Activated CD8-positive, alpha-beta T cell treated with anti-CD3 and anti-CD28 coated beads, Interleukin-2, amount 10 ng/mL, durations not matched to agents 7 days and 5 days (primary cell): ENCODE measurements around the gene DTNBP1. TPM values are rescaled to one million over a fixed set of nuclear protein-coding genes. Genes with fewer than 3 reads are reported as not detected.

Experiments used
- ATAC-seq: fragments of 150-1000 bp; cut with Tn5 transposase; one replicate; pipeline ENCODE4 v1.10.0; 2021; ENCODE audit warnings: moderate library complexity
- CTCF ChIA-PET: fragments of 350-600 bp; sonication (Branson Sonifier 250); formaldehyde crosslinking; loops from one replicate; lab custom pipeline; 2021; ENCODE audit warnings: antibody characterized with exemption; lab: Charles Lee
- POLR2A ChIA-PET: fragments of 350-600 bp; sonication (Branson Sonifier 250); formaldehyde crosslinking; loops from one replicate; lab custom pipeline; 2021; ENCODE audit warnings: antibody characterized with exemption; lab: Charles Lee
- DNase-seq: peaks from one replicate; pipeline ENCODE4 v3.0.0-alpha.2; 2020
- H3K27ac Mint-ChIP-seq: one replicate; pipeline ENCODE4 v1.8.0; 2021; ENCODE audit warnings: mild to moderate bottlenecking, mixed read lengths
- H3K27me3 Mint-ChIP-seq: one replicate; pipeline ENCODE4 v1.8.0; 2021; ENCODE audit warnings: low read depth, mixed read lengths
- H3K36me3 Mint-ChIP-seq: one replicate; pipeline ENCODE4 v1.8.0; 2021; ENCODE audit warnings: low read depth, mixed read lengths
- H3K4me1 Mint-ChIP-seq: one replicate; pipeline ENCODE4 v1.8.0; 2021; ENCODE audit warnings: low read depth, mixed read lengths
- H3K4me3 Mint-ChIP-seq: one replicate; pipeline ENCODE4 v1.8.0; 2021; ENCODE audit warnings: mild to moderate bottlenecking, mixed read lengths
- H3K9me3 Mint-ChIP-seq: one replicate; pipeline ENCODE4 v1.8.0; 2022; ENCODE audit warnings: mixed read lengths; ENCODE audit not compliant: insufficient read depth
- total RNA-seq, 2 experiments: library from RNA; stranded (reverse); gene quantifications; one replicate each; pipeline ENCODE4 v1.2.3, GENCODE V29; 2021

DTNBP1 gene
- total RNA-seq, 2 experiments from 2014 or later, result 17.7 to 19.0 TPM

DNA sequence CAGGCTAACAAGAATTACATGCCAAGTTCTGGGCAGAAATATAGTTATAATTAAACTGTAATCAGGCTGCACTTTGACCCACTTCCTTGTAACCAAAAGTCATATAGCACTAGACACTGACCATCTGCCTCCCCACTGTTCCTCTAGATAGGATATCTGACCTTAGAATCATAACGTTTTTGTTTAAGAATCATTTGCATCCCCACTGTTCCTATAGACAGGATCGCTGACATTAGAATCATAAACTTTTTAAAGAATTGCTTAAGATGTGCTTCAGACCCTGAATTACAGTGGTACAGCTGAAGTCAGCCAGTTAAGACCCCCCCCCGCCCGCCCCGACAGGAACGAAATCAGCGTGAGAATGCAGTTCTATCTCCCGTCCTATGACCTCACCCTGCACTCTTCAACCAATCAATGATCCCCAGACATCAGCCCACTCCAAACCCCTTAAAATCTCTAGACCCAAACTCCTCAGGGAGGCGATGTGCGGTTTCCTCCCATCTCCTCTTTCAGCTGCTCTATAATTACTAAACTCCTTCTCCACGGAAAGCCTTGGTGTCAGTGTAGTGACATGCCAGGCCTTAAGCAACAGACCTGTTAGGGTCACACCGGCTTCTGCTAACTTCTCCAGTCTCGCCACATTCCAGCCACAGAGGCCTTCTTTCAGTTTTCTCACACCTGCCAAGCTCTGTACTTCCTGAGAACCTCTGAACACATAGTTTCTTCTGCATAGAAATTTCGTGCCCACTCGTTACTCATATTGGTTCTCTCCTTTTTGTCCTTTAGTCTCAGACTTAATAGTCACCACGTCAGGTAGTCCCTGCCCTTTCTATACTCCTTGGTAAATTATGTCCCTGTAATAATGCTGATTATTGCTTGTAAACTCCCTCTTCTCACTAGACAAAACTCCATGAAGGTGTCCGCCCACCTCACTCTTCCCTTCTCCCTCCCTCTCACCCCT lies 93.5 kb downstream of the DTNBP1 start:
- Mint-ChIP-seq H3K36me3 (peaks cover 5% of the 10 kb centered on the region), H3K27ac (no peak overlapping the region), H3K27me3 (no peaks in the 10 kb centered on the region), H3K9me3 (peaks cover 6% of the 10 kb centered on the region), H3K4me1 (no peaks in the 10 kb centered on the region), H3K4me3 (no peak overlapping the region)
- ATAC-seq (no peak), DNase-seq (no peak)
- POLR2A ChIA-PET, result no interaction called here
- CTCF ChIA-PET, result no interaction called here

GRCh38 chr6:15562977-15563376 lies 99.9 kb downstream of the DTNBP1 start:
- no peaks in the 10 kb centered on the region for H3K27me3 Mint-ChIP-seq
- no peak for ATAC-seq
- DNase-seq, result no peak
- ChIA-PET CTCF (interaction anchor here (1.5 kb wide), 1 partner anchor 9 kb away, joined by 3 read pairs; no protein-coding TSS in a partner anchor), POLR2A (no interaction called here)
- peaks cover 2% of the 10 kb centered on the region for H3K36me3 Mint-ChIP-seq
- no peak overlapping the region for H3K4me3 Mint-ChIP-seq
- H3K4me1 Mint-ChIP-seq, result no peaks in the 10 kb centered on the region
- no peaks in the 10 kb centered on the region for H3K9me3 Mint-ChIP-seq
- H3K27ac Mint-ChIP-seq, result no peak overlapping the region

DNA sequence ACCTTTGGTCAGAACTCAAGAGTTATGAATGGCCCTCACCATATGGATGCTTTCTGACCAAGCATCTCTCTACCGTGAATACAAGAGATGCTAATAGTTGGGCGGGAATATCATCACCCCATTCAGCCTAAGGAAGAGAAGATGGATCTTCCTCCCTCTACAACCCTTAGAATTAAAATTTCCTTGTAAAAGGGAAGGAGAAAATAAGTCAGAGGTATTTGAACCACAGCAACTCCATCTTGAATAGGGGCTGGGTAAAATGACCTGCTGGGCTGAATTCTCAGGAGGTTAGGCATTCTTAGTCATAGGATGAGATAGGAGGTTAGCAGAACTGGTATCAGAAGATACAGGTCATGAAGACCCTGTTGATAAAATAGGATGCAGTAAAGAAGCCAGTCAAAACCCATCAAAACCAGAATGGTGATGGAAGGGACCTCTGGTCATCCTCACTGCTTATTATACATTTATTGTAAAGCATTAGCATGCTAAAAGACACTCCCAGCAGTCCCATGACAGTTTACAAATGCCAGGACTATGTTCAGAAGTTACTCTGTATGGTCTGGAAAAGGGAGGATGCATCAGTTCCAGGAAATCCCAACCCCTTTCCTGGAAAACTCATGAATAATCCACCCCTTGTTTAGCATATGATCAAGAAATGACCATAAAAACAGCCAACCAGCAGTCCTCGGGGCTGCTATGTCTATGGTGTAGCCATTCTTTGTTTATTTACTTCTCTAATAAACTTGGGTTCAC lies 101.2 kb downstream of the DTNBP1 start:
- H3K9me3 Mint-ChIP-seq, result no peaks in the 10 kb centered on the region
- H3K27ac Mint-ChIP-seq, result no peak overlapping the region
- ChIA-PET POLR2A (no interaction called here), CTCF (no interaction called here)
- H3K36me3 Mint-ChIP-seq, result peaks cover 2% of the 10 kb centered on the region
- no peaks in the 10 kb centered on the region for H3K27me3 Mint-ChIP-seq
- no peaks in the 10 kb centered on the region for H3K4me1 Mint-ChIP-seq
- ATAC-seq (no peak), DNase-seq (no peak)
- no peak overlapping the region for H3K4me3 Mint-ChIP-seq

DNA sequence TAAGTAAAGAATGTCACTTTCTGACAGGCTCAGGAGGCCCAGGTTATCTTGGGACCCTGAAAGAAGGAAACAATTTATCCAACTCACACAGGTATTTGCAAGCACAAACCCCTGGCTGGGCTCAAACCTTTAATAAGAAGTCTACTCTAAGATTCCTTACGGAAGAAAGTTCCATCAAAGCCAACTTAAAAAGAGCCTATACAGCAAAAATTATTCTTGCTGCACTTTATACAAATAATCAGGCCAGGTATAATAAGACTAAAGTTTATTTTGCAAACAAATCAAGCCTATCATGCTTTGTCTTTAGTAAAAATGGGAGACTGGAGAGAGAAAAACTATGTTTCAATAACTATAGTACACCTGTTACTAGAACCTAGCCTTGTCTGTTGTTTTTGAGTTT lies 102.1 kb downstream of the DTNBP1 start:
- no peak overlapping the region for H3K27ac Mint-ChIP-seq
- H3K4me1 Mint-ChIP-seq, result no peaks in the 10 kb centered on the region
- no peak for ATAC-seq
- CTCF ChIA-PET, result no interaction called here
- peaks cover 2% of the 10 kb centered on the region for H3K36me3 Mint-ChIP-seq
- no peaks in the 10 kb centered on the region for H3K9me3 Mint-ChIP-seq
- POLR2A ChIA-PET, result no interaction called here
- no peaks in the 10 kb centered on the region for H3K27me3 Mint-ChIP-seq
- H3K4me3 Mint-ChIP-seq, result no peak overlapping the region
- no peak for DNase-seq

DNA sequence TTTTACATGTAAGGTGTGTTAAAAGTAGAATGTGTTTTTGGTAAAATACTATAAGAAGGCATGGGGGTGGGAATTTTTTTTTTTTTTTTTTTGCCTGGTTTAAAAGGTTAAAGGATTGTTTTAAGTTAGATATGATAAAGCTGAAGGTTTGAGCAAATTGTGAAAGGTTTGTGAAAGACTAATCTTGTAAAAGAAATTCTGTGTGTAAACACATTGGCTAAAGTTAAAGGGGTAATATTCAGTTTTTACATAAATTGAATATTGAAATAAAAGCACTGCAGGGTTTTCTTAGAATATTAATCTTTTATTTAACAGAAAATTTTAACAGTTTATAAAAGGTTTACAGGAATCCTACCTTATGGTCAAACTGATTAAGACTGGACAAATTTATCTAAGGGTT lies 105.7 kb downstream of the DTNBP1 start:
- ChIA-PET POLR2A (no interaction called here), CTCF (no interaction called here)
- DNase-seq (no peak), ATAC-seq (no peak)
- Mint-ChIP-seq H3K4me3 (no peak overlapping the region), H3K4me1 (no peaks in the 10 kb centered on the region), H3K27me3 (no peaks in the 10 kb centered on the region), H3K36me3 (peaks cover 2% of the 10 kb centered on the region), H3K9me3 (no peaks in the 10 kb centered on the region), H3K27ac (no peak overlapping the region)

DNA sequence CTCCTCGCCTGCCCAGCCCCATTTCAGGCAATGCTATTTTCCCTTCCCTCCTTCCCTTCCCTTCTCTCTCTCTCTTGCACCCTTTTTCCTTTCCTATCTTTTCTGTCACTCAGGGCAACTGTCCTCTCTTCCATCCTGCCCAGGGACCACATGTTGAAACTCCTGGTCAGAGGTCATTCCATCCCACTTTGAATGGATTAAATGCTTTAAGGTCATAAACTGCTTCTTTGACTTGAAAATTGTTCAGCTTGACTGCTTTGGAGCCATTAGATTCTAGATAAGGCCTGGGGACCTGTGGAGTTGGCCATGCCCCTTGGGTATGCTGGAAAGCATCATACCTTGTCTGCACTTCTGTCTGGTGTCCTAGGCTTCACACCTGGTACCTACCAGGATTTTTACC lies 106.1 kb downstream of the DTNBP1 start:
- Mint-ChIP-seq H3K4me1 (no peaks in the 10 kb centered on the region), H3K36me3 (peaks cover 2% of the 10 kb centered on the region), H3K27ac (no peak overlapping the region), H3K27me3 (no peaks in the 10 kb centered on the region), H3K9me3 (no peaks in the 10 kb centered on the region), H3K4me3 (no peak overlapping the region)
- ChIA-PET POLR2A (no interaction called here), CTCF (no interaction called here)
- ATAC-seq (no peak), DNase-seq (no peak)

GRCh38 chr6:15555101-15556038 lies 107.5 kb downstream of the DTNBP1 start:
- ChIA-PET POLR2A (no interaction called here), CTCF (no interaction called here)
- no peak for DNase-seq
- Mint-ChIP-seq H3K36me3 (peaks cover 2% of the 10 kb centered on the region), H3K4me3 (no peak overlapping the region), H3K9me3 (no peaks in the 10 kb centered on the region), H3K4me1 (no peaks in the 10 kb centered on the region), H3K27ac (no peak overlapping the region), H3K27me3 (no peaks in the 10 kb centered on the region)
- no peak for ATAC-seq

GRCh38 chr6:15554728-15555100 lies 108.1 kb downstream of the DTNBP1 start:
- no peak overlapping the region for H3K4me3 Mint-ChIP-seq
- ATAC-seq (no peak), DNase-seq (no peak)
- H3K27ac Mint-ChIP-seq, result no peak overlapping the region
- ChIA-PET CTCF (interaction anchor here (1.3 kb wide), 1 partner anchor 69 kb away, joined by 3 read pairs; no protein-coding TSS in a partner anchor), POLR2A (no interaction called here)
- H3K9me3 Mint-ChIP-seq, result no peaks in the 10 kb centered on the region
- no peaks in the 10 kb centered on the region for H3K4me1 Mint-ChIP-seq
- peaks cover 2% of the 10 kb centered on the region for H3K36me3 Mint-ChIP-seq
- H3K27me3 Mint-ChIP-seq, result no peaks in the 10 kb centered on the region

DNA sequence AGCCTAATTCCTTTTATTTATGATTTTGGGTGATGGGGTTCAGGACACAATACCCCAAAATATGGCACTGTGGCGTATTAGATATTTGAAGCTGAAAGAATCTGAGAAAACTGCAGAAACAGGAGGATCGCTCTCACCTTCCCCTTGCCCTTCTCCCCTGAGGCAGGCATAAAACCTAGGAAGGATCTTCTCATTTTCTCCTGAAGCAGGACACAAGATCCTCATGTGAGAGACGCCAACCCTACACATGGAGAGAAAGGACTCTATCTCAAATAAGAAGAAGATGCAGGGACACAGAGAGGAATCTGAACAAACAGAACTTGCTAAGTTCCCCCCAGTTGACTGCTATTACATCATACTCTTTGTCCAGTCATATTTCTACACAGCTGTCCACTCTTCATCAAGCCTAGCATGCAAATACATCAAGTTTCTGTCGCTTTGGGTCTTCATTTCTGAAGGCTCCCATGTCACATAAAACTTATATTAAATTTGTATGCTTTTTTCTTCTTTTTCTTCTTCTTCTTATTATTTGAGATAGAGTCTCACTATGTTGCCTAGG lies 109.0 kb downstream of the DTNBP1 start:
- DNase-seq, result no peak
- ChIA-PET CTCF (interaction anchor here (0.7 to 1.3 kb wide), 2 partner anchors 70 to 1154 kb away, joined by 3 read pairs; no protein-coding TSS in a partner anchor), POLR2A (no interaction called here)
- Mint-ChIP-seq H3K27ac (peak overlapping the region; percentile 20), H3K27me3 (no peaks in the 10 kb centered on the region), H3K4me1 (no peaks in the 10 kb centered on the region), H3K36me3 (no peaks in the 10 kb centered on the region), H3K4me3 (no peak overlapping the region), H3K9me3 (no peaks in the 10 kb centered on the region)
- ATAC-seq, result no peak

DNA sequence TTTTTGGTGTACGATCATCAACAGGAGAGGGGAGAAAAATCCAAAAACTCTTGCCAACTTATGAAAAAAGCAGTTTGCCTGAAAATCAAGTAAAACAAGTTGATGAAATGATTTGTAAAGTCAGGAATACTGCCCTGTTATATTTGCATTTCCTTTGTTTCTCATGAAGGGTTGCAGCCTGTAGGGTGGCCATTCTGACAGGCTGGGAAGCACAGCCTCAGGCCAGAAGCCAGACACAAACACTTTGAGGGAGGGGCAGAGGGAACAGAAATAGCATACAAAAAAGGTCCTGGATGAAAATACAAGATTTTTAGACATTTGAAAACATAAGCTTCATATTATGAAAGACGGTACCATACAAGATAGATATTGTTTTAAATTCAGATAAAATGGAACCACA lies 109.8 kb downstream of the DTNBP1 start:
- Mint-ChIP-seq H3K27me3 (no peaks in the 10 kb centered on the region), H3K36me3 (no peaks in the 10 kb centered on the region), H3K4me3 (no peak overlapping the region), H3K9me3 (no peaks in the 10 kb centered on the region), H3K4me1 (no peaks in the 10 kb centered on the region), H3K27ac (no peak overlapping the region)
- ATAC-seq (no peak), DNase-seq (no peak)
- ChIA-PET POLR2A (no interaction called here), CTCF (interaction anchor here (0.7 kb wide), 1 partner anchor 1153 kb away, joined by 3 read pairs; no protein-coding TSS in a partner anchor)

DNA sequence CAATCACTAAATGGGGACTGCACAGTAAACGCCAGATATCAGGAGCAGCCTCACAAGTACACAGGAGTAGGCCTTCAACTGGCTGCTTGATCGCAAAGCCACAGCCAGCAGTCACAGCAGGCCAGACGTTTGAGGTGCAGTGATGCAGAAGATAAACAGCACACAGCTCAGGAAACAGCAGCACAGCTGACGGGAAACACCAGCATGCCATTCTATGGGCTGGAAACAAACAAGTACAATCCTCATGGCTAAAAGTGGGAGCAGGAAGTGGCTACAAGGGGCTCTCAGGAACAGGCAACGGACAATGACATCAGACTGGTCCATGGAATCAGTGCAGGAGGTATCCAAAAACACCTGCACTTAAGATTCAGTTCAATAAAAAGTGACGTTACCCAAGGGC lies 111.0 kb downstream of the DTNBP1 start:
- Mint-ChIP-seq H3K27me3 (no peaks in the 10 kb centered on the region), H3K9me3 (no peaks in the 10 kb centered on the region), H3K27ac (no peak overlapping the region), H3K4me3 (no peak overlapping the region), H3K36me3 (no peaks in the 10 kb centered on the region), H3K4me1 (no peaks in the 10 kb centered on the region)
- ChIA-PET POLR2A (interaction anchor here (0.6 kb wide), 1 partner anchor 1042 kb away, joined by 5 read pairs; no protein-coding TSS in a partner anchor), CTCF (no interaction called here)
- ATAC-seq, result no peak
- DNase-seq, result no peak
